Measurements from ENCODE around the gene ZNF836. TPM values are rescaled to one million over a fixed set of nuclear protein-coding genes. Genes with fewer than 3 reads are reported as not detected.

ZNF836 gene
- total and polyA plus RNA-seq, 2 of the 13 experiments (the other 11 are each of a cell fraction or from before 2014, with no cell fraction given), result 1.6 to 5.3 TPM

DNA sequence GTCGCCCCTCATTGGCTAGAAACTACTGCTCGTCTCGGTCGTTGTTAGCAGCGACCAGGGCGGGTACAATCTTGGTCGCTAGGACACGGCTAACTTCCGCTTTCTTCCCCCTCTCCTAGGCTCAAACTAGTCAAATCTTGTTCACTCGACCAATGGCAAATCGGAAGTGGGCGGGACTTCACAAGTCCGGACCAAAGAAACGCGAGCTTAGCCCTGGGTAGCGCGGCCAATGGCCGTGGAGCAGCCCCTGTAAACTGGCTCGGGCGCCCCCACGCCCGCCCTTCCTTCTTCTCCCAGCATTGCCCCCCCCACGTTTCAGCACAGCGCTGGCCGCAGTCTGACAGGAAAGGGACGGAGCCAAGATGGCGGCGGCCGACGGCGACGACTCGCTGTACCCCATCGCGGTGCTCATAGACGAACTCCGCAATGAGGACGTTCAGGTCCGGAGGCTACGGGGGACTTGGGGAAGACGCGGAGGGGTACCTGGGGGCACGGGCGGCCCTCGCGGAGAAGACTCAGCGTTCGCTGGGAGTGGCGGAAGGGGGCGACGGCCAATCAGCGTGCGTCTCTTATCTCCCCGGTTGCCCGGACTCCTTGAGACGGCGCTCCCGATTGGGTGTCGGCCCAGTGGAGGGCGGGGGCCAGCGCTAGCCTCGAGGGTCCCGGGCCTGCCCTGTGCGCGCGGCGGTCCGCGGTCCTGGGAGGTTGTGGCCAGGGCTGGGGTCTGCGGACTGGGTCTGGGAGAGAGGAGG is 18.5 kb upstream of the ZNF836 start, which contains the start of gene PPP2R1A (continued):
- TF ChIP-seq ZNF619 (CRISPR knock-in tag; IDR thresholded peaks at IDR 0.05), result peak; percentile 32; the same call in 1 of the 2 replicates
- TF ChIP-seq ZNF773 (CRISPR knock-in tag; IDR thresholded peaks at IDR 0.05; ENCODE audit: borderline replicate concordance), result no peak
- TF ChIP-seq SALL2 (CRISPR knock-in tag; IDR thresholded peaks at IDR 0.05), result peak; percentile 80
- TF ChIP-seq KLF9 (CRISPR knock-in tag; IDR thresholded peaks at IDR 0.05; ENCODE audit: low read depth), result no peak
- TF ChIP-seq XRCC5 (optimal IDR thresholded peaks at IDR 0.05; ENCODE audit: low read length), result peak; percentile 70
- TF ChIP-seq SAP130 (CRISPR knock-in tag; IDR thresholded peaks at IDR 0.05; ENCODE audit: low read depth), result peak; percentile 82
- TF ChIP-seq, protein P1, sequence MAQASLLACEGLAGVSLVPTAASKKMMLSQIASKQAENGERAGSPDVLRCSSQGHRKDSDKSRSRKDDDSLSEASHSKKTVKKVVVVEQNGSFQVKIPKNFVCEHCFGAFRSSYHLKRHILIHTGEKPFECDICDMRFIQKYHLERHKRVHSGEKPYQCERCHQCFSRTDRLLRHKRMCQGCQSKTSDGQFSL (CRISPR knock-in tag; IDR thresholded peaks at IDR 0.05), result peak; percentile 99
- TF ChIP-seq, protein P2, sequence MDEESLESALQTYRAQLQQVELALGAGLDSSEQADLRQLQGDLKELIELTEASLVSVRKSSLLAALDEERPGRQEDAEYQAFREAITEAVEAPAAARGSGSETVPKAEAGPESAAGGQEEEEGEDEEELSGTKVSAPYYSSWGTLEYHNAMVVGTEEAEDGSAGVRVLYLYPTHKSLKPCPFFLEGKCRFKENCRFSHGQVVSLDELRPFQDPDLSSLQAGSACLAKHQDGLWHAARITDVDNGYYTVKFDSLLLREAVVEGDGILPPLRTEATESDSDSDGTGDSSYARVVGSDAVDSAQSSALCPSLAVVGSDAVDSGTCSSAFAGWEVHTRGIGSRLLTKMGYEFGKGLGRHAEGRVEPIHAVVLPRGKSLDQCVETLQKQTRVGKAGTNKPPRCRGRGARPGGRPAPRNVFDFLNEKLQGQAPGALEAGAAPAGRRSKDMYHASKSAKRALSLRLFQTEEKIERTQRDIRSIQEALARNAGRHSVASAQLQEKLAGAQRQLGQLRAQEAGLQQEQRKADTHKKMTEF (CRISPR knock-in tag; IDR thresholded peaks at IDR 0.05), result peak; percentile 87; the same call in 1 of the 2 replicates
- TF ChIP-seq U2AF2 (IDR thresholded peaks at IDR 0.05; ENCODE audit: low read depth, low read length), result peak; percentile 87
- TF ChIP-seq, protein P3, sequence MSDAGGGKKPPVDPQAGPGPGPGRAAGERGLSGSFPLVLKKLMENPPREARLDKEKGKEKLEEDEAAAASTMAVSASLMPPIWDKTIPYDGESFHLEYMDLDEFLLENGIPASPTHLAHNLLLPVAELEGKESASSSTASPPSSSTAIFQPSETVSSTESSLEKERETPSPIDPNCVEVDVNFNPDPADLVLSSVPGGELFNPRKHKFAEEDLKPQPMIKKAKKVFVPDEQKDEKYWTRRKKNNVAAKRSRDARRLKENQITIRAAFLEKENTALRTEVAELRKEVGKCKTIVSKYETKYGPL (CRISPR knock-in tag; IDR thresholded peaks at IDR 0.05), result no peak
- TF ChIP-seq, protein P4, sequence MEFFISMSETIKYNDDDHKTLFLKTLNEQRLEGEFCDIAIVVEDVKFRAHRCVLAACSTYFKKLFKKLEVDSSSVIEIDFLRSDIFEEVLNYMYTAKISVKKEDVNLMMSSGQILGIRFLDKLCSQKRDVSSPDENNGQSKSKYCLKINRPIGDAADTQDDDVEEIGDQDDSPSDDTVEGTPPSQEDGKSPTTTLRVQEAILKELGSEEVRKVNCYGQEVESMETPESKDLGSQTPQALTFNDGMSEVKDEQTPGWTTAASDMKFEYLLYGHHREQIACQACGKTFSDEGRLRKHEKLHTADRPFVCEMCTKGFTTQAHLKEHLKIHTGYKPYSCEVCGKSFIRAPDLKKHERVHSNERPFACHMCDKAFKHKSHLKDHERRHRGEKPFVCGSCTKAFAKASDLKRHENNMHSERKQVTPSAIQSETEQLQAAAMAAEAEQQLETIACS (CRISPR knock-in tag; IDR thresholded peaks at IDR 0.05), result no peak
- TF ChIP-seq, protein P5, sequence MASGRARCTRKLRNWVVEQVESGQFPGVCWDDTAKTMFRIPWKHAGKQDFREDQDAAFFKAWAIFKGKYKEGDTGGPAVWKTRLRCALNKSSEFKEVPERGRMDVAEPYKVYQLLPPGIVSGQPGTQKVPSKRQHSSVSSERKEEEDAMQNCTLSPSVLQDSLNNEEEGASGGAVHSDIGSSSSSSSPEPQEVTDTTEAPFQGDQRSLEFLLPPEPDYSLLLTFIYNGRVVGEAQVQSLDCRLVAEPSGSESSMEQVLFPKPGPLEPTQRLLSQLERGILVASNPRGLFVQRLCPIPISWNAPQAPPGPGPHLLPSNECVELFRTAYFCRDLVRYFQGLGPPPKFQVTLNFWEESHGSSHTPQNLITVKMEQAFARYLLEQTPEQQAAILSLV (CRISPR knock-in tag; IDR thresholded peaks at IDR 0.05; ENCODE audit: borderline replicate concordance), result peak; percentile 68; the same call in 1 of the 2 replicates
- peak; percentile 28; the same call in 1 of the 2 replicates for TF ChIP-seq MEIS2 (CRISPR knock-in tag; IDR thresholded peaks at IDR 0.05)
- TF ChIP-seq, protein P6, sequence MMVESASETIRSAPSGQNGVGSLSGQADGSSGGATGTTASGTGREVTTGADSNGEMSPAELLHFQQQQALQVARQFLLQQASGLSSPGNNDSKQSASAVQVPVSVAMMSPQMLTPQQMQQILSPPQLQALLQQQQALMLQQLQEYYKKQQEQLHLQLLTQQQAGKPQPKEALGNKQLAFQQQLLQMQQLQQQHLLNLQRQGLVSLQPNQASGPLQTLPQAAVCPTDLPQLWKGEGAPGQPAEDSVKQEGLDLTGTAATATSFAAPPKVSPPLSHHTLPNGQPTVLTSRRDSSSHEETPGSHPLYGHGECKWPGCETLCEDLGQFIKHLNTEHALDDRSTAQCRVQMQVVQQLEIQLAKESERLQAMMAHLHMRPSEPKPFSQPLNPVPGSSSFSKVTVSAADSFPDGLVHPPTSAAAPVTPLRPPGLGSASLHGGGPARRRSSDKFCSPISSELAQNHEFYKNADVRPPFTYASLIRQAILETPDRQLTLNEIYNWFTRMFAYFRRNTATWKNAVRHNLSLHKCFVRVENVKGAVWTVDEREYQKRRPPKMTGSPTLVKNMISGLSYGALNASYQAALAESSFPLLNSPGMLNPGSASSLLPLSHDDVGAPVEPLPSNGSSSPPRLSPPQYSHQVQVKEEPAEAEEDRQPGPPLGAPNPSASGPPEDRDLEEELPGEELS (CRISPR knock-in tag; IDR thresholded peaks at IDR 0.05), result no peak; the same call in 1 of the 2 replicates
- no peak for TF ChIP-seq SOX6 (IDR thresholded peaks at IDR 0.05)
- TF ChIP-seq SOX6 (CRISPR knock-in tag; IDR thresholded peaks at IDR 0.05), result peak; percentile 67
- no peak for TF ChIP-seq ZNF10 (CRISPR knock-in tag; IDR thresholded peaks at IDR 0.05; ENCODE audit: borderline replicate concordance, low read depth)
- TF ChIP-seq ZNF225 (CRISPR knock-in tag; IDR thresholded peaks at IDR 0.05), result 0 out of 2 replicates have a peak, but pooled peaks have one; percentile 26
- TF ChIP-seq CENPT (CRISPR knock-in tag; IDR thresholded peaks at IDR 0.05; ENCODE audit: low read depth), result no peak
- 0 out of 2 replicates have a peak, but pooled peaks have one; percentile 3 for TF ChIP-seq RFX5 (IDR thresholded peaks at IDR 0.05; ENCODE audit: low read depth, low read length)
- no peak for TF ChIP-seq HOXD1 (CRISPR knock-in tag; IDR thresholded peaks at IDR 0.05)
- TF ChIP-seq ZNF333 (CRISPR knock-in tag; IDR thresholded peaks at IDR 0.05; ENCODE audit: borderline replicate concordance), result 0 out of 2 replicates have a peak, but pooled peaks have one; percentile 81
- 0 out of 2 replicates have a peak, but pooled peaks have one; percentile 79 for TF ChIP-seq ZNF724P (CRISPR knock-in tag; IDR thresholded peaks at IDR 0.05; ENCODE audit: borderline replicate concordance)

Data from HepG2 (cell line).